ENCODE measurements around the gene CNN2. TPM values are rescaled to one million over a fixed set of nuclear protein-coding genes. Genes with fewer than 3 reads are reported as not detected.
A peak's percentile ranks its signal among the peaks of the same experiment; 100 is the strongest.

The CNN2 gene
- total RNA-seq, 2 donors from 2014 or later = 82.9 to 101 TPM

DNA sequence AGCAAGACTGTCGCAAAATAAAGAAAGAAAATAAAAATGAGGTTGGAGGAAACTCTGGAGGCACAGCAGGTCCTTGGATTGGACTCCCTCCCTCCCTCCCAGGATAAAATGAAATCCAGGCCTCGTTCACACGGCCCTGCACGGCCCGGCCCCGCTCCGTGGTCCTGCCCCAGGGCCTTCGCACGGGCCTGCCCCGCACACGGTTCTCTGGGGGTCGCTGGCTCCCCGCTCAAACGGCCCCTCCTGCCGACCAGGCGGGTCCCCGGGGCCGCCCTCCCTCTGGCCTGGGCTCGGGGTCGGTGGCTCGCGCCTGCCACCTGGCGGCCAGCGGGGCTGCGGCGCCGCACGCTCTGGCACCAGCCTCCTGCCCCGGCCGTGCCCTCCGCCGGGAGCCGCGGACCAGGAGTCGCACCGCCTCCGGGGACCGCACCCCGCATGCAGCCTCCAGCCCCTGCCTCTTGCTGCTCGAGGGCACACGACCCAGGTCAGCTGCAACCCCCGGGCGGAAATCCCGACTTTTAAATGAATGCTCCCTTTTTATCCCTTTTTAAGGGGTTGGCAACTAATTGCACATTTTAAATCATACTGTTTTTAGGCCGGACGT lies 43.7 kb upstream of the CNN2 start:
- Histone ChIP-seq H3K9me3 (no peaks in the 10 kb centered on the region), H3K4me1 (replicated peaks) (no peaks in the 10 kb centered on the region), H3K36me3 (peaks cover 0 to 7% of the 10 kb centered on the region in 2 donors), H3K4me3 (peak overlapping the region; percentile 13 to 27), H3K27ac (peak overlapping the region; percentile 5 to 45), H3K27me3 (replicated peaks; ENCODE audit: insufficient read depth) (no peaks in the 10 kb centered on the region)
- peak; percentile 47 for DNase-seq (ENCODE audit: low spot score)
- TF ChIP-seq POLR2A (IDR thresholded peaks at IDR 0.05) (peak; percentile 11), POLR2AphosphoS5 (IDR thresholded peaks at IDR 0.05) (no peak)
- TF ChIP-seq, protein P1, sequence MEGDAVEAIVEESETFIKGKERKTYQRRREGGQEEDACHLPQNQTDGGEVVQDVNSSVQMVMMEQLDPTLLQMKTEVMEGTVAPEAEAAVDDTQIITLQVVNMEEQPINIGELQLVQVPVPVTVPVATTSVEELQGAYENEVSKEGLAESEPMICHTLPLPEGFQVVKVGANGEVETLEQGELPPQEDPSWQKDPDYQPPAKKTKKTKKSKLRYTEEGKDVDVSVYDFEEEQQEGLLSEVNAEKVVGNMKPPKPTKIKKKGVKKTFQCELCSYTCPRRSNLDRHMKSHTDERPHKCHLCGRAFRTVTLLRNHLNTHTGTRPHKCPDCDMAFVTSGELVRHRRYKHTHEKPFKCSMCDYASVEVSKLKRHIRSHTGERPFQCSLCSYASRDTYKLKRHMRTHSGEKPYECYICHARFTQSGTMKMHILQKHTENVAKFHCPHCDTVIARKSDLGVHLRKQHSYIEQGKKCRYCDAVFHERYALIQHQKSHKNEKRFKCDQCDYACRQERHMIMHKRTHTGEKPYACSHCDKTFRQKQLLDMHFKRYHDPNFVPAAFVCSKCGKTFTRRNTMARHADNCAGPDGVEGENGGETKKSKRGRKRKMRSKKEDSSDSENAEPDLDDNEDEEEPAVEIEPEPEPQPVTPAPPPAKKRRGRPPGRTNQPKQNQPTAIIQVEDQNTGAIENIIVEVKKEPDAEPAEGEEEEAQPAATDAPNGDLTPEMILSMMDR (IDR thresholded peaks at IDR 0.05) = peak; percentile 96 to 99 (median 98)
- intact Hi-C loops (cut with DNase I) = loop anchor here (1.0 to 10.0 kb wide), 5 partner anchors 57 to 318 kb away; partner anchors contain the start of gene RNF126
- WGBS = 1% methylated on average over 46 of the region's 46 CpGs

DNA sequence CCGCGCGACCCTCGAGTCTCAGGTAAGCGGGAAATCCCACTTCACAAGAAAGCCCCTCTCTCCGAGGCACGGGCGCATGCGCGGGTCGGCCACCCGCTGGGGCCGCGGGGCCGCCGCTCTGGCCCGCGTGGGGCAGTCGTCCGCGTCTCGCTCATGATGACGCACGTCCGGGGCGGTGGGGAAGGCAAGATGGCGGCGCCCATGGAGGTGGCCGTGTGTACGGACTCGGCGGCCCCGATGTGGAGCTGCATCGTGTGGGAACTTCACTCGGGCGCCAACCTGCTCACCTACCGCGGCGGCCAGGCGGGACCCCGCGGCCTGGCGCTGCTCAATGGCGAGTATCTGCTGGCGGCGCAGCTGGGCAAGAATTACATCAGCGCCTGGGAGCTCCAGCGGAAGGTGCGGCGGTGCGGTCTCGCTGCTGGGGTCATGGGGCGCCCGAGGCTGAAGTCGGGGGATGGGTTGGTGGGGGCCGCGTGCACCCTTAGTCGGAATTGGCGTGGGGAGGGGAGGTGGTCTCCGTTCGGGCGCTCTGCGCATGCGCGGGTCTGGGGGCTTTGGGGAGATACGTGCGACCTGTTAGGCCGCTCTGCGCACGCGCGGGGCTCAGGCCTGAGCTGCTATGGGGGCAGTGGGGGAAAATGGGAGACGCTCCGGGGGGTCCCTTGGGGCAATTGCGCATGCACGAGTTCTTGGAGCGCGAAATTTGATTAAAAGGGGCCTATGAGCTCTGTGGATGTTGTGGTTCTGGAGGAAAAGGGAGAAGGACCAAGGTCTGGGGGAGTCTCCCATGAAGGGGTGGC lies 42.0 kb upstream of the CNN2 start, which contains the start of gene WDR18:
Gene WDR18, plus strand, starts transcription at position 181 of the 803 bp plus-strand sequence. Its CDS starts 9 bp downstream, at position 190.
- Histone ChIP-seq H3K36me3 (peaks cover 0 to 7% of the 10 kb centered on the region in 2 donors), H3K4me3 (peak within 1 kb of the TSS; percentile 92 to 93), H3K4me1 (replicated peaks) (no peaks in the 10 kb centered on the region), H3K9me3 (no peaks in the 10 kb centered on the region), H3K27me3 (replicated peaks; ENCODE audit: insufficient read depth) (no peaks in the 10 kb centered on the region), H3K27ac (peak within 1 kb of the TSS; percentile 79 to 88)
- TF ChIP-seq POLR2AphosphoS5 (IDR thresholded peaks at IDR 0.05) = peak; percentile 90
- peak; percentile 54 for TF ChIP-seq POLR2A (IDR thresholded peaks at IDR 0.05)
- TF ChIP-seq, protein P1 (IDR thresholded peaks at IDR 0.05) = peak; percentile 12 to 71 (median 37)
- 0% methylated on average over 76 of the region's 78 CpGs for WGBS
- intact Hi-C loops (cut with DNase I) = loop anchor here (5.0 to 10.0 kb wide), 3 partner anchors 117 to 320 kb away; partner anchors contain the start of gene RNF126
- DNase-seq (ENCODE audit: low spot score) = peak; percentile 92

DNA sequence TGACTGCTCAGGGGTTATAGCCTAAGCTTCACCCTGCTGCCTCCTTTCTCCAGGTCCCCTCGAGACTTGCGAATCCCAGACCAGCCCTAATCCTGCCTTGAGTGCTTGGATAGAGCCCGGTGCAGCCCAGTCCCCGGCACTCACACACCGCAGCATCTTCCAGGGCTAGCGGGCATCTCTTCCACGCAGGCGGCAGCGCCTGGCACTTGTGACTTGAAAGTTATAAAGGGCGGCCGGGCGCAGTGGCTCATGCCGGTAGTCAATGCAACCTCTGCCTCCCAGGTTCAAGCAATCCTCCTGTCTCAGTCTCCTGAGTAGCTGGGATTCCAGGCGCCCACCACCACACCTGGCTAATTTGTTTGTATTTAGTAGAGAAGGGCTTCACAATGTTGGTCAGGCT lies 40.3 kb upstream of the CNN2 start:
- no peak for DNase-seq (ENCODE audit: low spot score)
- no peaks in the 10 kb centered on the region for H3K9me3 ChIP-seq
- intact Hi-C loops (cut with DNase I) = loop anchor here (10.0 kb wide), 2 partner anchors 211 to 321 kb away; partner anchors contain the start of gene RNF126

DNA sequence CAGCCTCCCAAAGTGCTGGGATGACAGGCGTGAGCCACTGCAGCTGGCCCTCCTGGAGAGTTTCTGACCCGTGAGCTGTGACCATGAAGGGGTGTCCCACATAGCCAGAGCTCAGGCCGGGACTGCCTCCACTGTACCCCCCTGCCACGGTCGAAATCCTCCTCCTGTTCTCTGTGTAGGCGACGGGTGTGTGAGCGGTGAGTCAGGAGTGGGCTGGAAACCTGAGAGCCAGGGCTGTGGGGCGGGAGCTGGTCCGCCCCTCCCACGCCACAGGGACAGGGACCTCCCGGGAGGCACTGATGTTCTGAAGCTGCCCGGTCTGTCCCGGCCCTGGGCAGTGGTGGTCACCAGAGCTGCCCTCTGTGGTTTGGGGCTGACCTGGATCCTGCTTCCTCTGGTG lies 38.3 kb upstream of the CNN2 start:
- H3K9me3 ChIP-seq = no peaks in the 10 kb centered on the region
- H3K27ac ChIP-seq = no peak overlapping the region
- H3K27me3 ChIP-seq (replicated peaks; ENCODE audit: insufficient read depth) = no peaks in the 10 kb centered on the region
- TF ChIP-seq POLR2AphosphoS5 (IDR thresholded peaks at IDR 0.05) (no peak), POLR2A (IDR thresholded peaks at IDR 0.05) (no peak)
- TF ChIP-seq, protein P1 (IDR thresholded peaks at IDR 0.05) = no peak
- no peak for DNase-seq (ENCODE audit: low spot score)
- intact Hi-C loops (cut with DNase I) = loop anchor here (10.0 kb wide), 2 partner anchors 213 to 323 kb away; partner anchors contain the start of gene RNF126
- peaks cover 0 to 14% of the 10 kb centered on the region in 2 donors for H3K36me3 ChIP-seq
- WGBS = 85% methylated on average over 12 of the region's 14 CpGs
- no peak overlapping the region for H3K4me3 ChIP-seq
- H3K4me1 ChIP-seq (replicated peaks) = no peaks in the 10 kb centered on the region

More for the DNA sequence above, 40.3 kb upstream of the CNN2 start:
- 85% methylated on average over 14 of the region's 14 CpGs for WGBS
- no peak for TF ChIP-seq POLR2AphosphoS5 (IDR thresholded peaks at IDR 0.05)
- peaks cover 0 to 14% of the 10 kb centered on the region in 2 donors for H3K36me3 ChIP-seq
- H3K4me3 ChIP-seq = no peak overlapping the region
- no peaks in the 10 kb centered on the region for H3K4me1 ChIP-seq (replicated peaks)
- H3K27ac ChIP-seq = no peak overlapping the region
- H3K27me3 ChIP-seq (replicated peaks; ENCODE audit: insufficient read depth) = no peaks in the 10 kb centered on the region

DNA sequence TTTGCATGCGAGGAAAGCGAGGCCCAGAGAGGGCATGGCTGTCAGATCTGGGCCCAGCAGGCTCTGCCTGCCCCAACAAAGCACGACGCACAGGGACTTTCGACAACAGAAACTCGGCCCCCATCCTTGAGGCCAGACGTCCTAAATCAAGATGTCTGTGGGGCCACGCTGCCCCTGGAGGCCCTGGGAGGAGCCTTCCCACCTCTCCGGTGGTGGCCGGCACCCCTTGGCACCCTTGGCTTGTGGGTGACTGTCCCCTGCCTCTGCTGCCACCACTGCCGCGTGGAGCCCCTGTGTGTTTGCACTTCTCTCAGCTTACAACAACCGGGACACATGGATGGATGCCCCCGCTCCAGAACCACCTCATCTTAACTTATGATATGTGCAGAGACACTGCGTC lies 37.9 kb upstream of the CNN2 start:
- H3K4me3 ChIP-seq = no peak overlapping the region
- DNase-seq (ENCODE audit: low spot score) = no peak
- intact Hi-C loops (cut with DNase I) = loop anchor here (10.0 kb wide), 2 partner anchors 214 to 324 kb away; partner anchors contain the start of gene RNF126
- peaks cover 0 to 14% of the 10 kb centered on the region in 2 donors for H3K36me3 ChIP-seq
- no peaks in the 10 kb centered on the region for H3K9me3 ChIP-seq
- TF ChIP-seq, protein P1 (IDR thresholded peaks at IDR 0.05) = no peak
- no peak for TF ChIP-seq POLR2A (IDR thresholded peaks at IDR 0.05)
- no peak for TF ChIP-seq POLR2AphosphoS5 (IDR thresholded peaks at IDR 0.05)
- no peaks in the 10 kb centered on the region for H3K27me3 ChIP-seq (replicated peaks; ENCODE audit: insufficient read depth)
- no peak overlapping the region for H3K27ac ChIP-seq
- 80% methylated on average over 15 of the region's 15 CpGs for WGBS
- no peaks in the 10 kb centered on the region for H3K4me1 ChIP-seq (replicated peaks)
